ENCODE results near the gene CRACR2B.
A peak's percentile ranks its signal among the peaks of the same experiment; 100 is the strongest.

The CRACR2B gene

DNA sequence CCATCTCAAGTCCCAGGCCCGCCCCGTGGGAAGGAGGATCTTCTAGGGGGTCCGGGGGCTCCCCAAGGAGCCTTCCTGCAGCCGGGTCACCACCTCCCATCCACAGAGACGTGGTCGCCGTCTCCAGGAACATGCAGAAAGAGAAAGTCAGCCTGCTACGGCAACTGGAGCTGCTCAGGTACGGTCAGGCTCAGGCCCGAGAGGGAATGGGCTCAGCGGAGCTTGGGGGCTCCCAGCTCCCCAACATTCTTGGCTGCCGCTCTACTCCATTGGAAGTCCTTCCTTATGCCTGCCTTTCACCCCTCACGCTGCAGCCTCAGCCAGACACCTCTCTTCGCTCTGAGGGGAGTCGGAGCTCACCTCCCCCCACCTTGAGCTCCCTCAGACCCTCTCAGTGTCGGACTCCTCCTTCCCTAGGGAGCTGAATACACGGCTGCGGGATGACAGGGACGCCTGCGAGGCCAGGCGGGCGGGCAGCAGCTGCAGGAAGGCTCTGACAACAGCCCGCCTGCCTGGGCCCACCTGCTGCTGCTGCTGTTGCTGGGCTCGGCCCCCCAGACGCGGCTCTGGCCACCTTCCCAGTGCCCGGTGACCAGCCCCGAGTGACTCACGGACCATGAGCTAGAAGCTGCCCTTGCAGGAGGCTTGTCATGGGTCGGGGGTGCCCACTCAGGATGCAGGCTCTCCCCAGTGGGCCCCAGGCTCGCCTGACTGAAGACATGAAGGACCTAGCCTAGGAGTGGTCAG lies 3.6 kb downstream of the CRACR2B start:
- DNase-seq (ENCODE audit: low spot score): no peak
- no peak for TF ChIP-seq CTCF (IDR thresholded peaks at IDR 0.05; ENCODE audit: extremely low read depth, missing control alignments)

- DNase-seq (ENCODE audit: low spot score): no peak
- TF ChIP-seq CTCF (IDR thresholded peaks at IDR 0.05; ENCODE audit: extremely low read depth, missing control alignments): no peak
Measured at GRCh38 chr11:831961-832528, 4.3 kb downstream of the CRACR2B start.

- TF ChIP-seq CTCF (IDR thresholded peaks at IDR 0.05; ENCODE audit: extremely low read depth, missing control alignments): no peak
- DNase-seq (ENCODE audit: low spot score): peak; percentile 94
Measured at GRCh38 chr11:832529-833113, 4.9 kb downstream of the CRACR2B start, which contains the start of gene CD151. TSS of gene CD151 (plus strand) at chr11:832952. CDS start at chr11:836070, 3,118 bp downstream.

GRCh38 chr11:833114-833791 lies 5.5 kb downstream of the CRACR2B start:
- peak; percentile 77 for DNase-seq (ENCODE audit: low spot score)

DNA sequence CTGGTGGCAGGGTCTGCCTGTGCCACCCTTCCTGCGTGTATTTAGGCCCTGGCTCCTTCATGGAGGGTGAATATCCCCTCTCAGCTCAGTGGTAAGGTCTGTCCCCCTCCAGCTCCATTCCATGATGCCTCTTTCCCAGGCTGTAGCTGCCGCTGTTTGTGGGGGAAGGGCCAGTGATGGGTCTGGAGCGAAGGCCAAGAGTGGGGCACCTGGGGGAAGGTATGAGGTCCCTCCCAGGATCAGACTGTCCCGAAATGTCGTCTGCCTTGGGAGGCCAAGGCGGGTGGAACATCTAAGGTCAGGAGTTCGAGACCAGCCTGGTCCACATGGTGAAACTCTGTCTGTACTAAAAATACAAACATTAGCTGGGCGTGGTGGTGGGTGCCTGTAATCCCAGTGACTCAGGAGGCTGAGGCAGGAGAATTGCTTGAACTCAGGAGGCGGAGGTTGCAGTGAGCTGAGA lies 6.2 kb downstream of the CRACR2B start:
- DNase-seq (ENCODE audit: low spot score): no peak
- no peak for TF ChIP-seq CTCF (IDR thresholded peaks at IDR 0.05; ENCODE audit: extremely low read depth, missing control alignments)

More at GRCh38 chr11:833114-833791, 5.5 kb downstream of the CRACR2B start:
- TF ChIP-seq CTCF (IDR thresholded peaks at IDR 0.05; ENCODE audit: extremely low read depth, missing control alignments): no peak

DNA sequence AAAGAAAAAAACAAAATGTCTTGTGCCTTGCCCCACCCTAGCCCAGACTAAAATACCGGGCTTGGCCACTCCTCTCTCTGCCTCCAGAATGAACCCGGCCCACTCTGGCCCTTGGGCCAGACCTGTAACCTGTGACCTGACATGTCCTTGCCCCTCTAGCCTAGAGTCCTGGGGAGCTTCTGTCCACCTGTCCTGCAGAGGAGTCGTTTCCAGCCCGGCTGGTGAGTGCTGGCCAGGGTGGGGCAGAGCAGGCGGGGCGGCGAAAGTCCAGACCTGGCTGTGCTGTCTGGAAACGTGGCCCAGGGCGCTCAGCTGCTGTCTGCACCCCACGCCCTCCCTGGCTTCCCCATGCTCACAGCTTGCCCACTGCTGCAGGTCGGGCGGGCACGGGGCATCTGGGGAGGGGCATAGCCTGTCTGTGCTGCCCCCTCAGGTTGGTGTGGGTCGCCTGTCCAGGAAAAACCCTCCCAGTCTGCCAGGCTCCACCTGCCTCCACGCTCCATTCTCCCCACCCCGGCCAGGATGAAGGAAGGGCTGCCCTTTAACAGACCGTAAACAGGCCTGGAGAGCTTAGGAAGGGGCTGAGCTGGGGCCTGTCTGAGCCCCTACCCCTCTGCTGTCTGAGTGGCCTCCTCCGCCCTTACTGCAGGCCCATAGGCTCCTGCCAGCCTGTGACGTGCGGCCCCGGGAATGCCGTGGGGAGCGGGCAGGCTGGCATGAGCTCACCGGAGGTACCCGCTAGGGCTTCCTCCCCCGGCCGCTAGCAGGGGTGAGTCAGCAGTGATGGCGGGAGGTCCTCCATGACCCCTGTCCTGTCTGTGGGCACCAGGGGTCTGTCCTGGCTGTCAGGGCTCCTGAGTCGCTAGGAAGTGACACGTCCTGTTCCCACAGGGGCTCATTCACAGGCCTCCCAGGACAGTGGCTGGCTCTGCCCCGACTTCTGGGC lies 6.9 kb downstream of the CRACR2B start:
- TF ChIP-seq CTCF (IDR thresholded peaks at IDR 0.05; ENCODE audit: extremely low read depth, missing control alignments): no peak
- no peak for DNase-seq (ENCODE audit: low spot score)

Measured in GM20000 (cell line).